ENCODE data around the gene SPATS1. TPM values are rescaled to one million over a fixed set of nuclear protein-coding genes. Genes with fewer than 3 reads are reported as not detected.

The SPATS1 gene
- total RNA-seq, 2 donors from 2014 or later = not detected

GRCh38 chr6:44356487-44356886 lies 14.0 kb downstream of the SPATS1 start:
- H3K9me3 Mint-ChIP-seq = no peaks in the 10 kb centered on the region
- H3K4me1 ChIP-seq (ENCODE audit: control insufficient read depth, insufficient read depth, low read length) = no peaks in the 10 kb centered on the region
- H3K27me3 Mint-ChIP-seq (ENCODE audit: insufficient read depth) = peaks cover 16% of the 10 kb centered on the region
- H3K4me3 ChIP-seq (ENCODE audit: low read length) = no peak overlapping the region
- WGBS, 2 experiments (ENCODE audit: insufficient coverage in 1 of 2, insufficient read length in 1 of 2) = 74 to 88% methylated on average over 1 of the region's 1 CpG
- no peak overlapping the region for H3K9ac ChIP-seq (ENCODE audit: extremely low read depth, low read length, poor library complexity, severe bottlenecking)
- no peaks in the 10 kb centered on the region for H3K36me3 Mint-ChIP-seq (ENCODE audit: low read depth)
- no peak overlapping the region for H3K4me3 Mint-ChIP-seq
- H3K27me3 ChIP-seq (ENCODE audit: control insufficient read depth, insufficient read depth, low read length, poor library complexity, severe bottlenecking) = peaks cover 5% of the 10 kb centered on the region
- peaks cover 8% of the 10 kb centered on the region for H3K4me1 Mint-ChIP-seq
- no peak overlapping the region for H3K27ac Mint-ChIP-seq
- DNase-seq = no peak
- no peaks in the 10 kb centered on the region for H3K36me3 ChIP-seq (ENCODE audit: control insufficient read depth, insufficient read depth, low read length)
- no peak overlapping the region for H3K27ac ChIP-seq (ENCODE audit: low read depth, low read length)
- TF ChIP-seq, protein P1, sequence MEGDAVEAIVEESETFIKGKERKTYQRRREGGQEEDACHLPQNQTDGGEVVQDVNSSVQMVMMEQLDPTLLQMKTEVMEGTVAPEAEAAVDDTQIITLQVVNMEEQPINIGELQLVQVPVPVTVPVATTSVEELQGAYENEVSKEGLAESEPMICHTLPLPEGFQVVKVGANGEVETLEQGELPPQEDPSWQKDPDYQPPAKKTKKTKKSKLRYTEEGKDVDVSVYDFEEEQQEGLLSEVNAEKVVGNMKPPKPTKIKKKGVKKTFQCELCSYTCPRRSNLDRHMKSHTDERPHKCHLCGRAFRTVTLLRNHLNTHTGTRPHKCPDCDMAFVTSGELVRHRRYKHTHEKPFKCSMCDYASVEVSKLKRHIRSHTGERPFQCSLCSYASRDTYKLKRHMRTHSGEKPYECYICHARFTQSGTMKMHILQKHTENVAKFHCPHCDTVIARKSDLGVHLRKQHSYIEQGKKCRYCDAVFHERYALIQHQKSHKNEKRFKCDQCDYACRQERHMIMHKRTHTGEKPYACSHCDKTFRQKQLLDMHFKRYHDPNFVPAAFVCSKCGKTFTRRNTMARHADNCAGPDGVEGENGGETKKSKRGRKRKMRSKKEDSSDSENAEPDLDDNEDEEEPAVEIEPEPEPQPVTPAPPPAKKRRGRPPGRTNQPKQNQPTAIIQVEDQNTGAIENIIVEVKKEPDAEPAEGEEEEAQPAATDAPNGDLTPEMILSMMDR (conservative IDR thresholded peaks at IDR 0.05) = no peak
- H3K9me3 ChIP-seq (ENCODE audit: control insufficient read depth, low read length) = peaks cover 6% of the 10 kb centered on the region

DNA sequence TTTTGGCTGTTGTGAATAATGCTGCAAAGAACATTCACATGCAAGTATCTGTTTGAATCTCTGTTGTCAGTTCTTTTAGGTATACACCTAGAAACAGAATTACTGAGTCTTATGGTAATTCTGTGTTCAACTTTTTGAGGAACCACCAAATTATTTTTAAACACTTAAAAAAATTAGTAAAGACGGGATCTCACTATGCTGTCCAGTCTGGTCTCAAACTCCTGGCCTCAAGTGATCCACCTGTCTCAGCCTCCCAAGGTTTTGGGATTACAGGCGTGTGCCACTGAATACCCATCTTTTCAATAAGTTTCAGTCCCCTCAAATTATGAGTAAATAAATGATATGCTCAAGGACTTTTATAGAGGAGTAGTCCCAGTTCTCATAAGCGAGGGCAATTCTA lies 17.5 kb downstream of the SPATS1 start:
- no peak for DNase-seq
- H3K9ac ChIP-seq (ENCODE audit: extremely low read depth, low read length, poor library complexity, severe bottlenecking) = no peak overlapping the region
- H3K27me3 ChIP-seq (ENCODE audit: control insufficient read depth, insufficient read depth, low read length, poor library complexity, severe bottlenecking) = peaks cover 5% of the 10 kb centered on the region
- H3K4me1 ChIP-seq (ENCODE audit: control insufficient read depth, insufficient read depth, low read length) = no peaks in the 10 kb centered on the region
- H3K36me3 Mint-ChIP-seq (ENCODE audit: low read depth) = no peaks in the 10 kb centered on the region
- 92 to 95% methylated on average over 2 to 3 of the region's 3 CpGs for WGBS, 2 experiments (ENCODE audit: insufficient coverage in 1 of 2, insufficient read length in 1 of 2)
- TF ChIP-seq, protein P1 (conservative IDR thresholded peaks at IDR 0.05) = no peak
- peaks cover 16% of the 10 kb centered on the region for H3K27me3 Mint-ChIP-seq (ENCODE audit: insufficient read depth)
- H3K36me3 ChIP-seq (ENCODE audit: control insufficient read depth, insufficient read depth, low read length) = no peaks in the 10 kb centered on the region
- peaks cover 7% of the 10 kb centered on the region for H3K4me1 Mint-ChIP-seq
- H3K27ac ChIP-seq (ENCODE audit: low read depth, low read length) = no peak overlapping the region
- no peak overlapping the region for H3K4me3 Mint-ChIP-seq
- H3K27ac Mint-ChIP-seq = no peak overlapping the region
- H3K9me3 Mint-ChIP-seq = no peaks in the 10 kb centered on the region
- H3K9me3 ChIP-seq (ENCODE audit: control insufficient read depth, low read length) = peaks cover 6% of the 10 kb centered on the region
- H3K4me3 ChIP-seq (ENCODE audit: low read length) = no peak overlapping the region

GRCh38 chr6:44361947-44362346 lies 19.5 kb downstream of the SPATS1 start:
- TF ChIP-seq, protein P1 (conservative IDR thresholded peaks at IDR 0.05) = no peak
- peaks cover 4% of the 10 kb centered on the region for H3K27me3 Mint-ChIP-seq (ENCODE audit: insufficient read depth)
- no peaks in the 10 kb centered on the region for H3K36me3 Mint-ChIP-seq (ENCODE audit: low read depth)
- Histone ChIP-seq H3K4me1 (ENCODE audit: control insufficient read depth, insufficient read depth, low read length) (no peaks in the 10 kb centered on the region), H3K27ac (ENCODE audit: low read depth, low read length) (no peak overlapping the region), H3K9me3 (ENCODE audit: control insufficient read depth, low read length) (no peaks in the 10 kb centered on the region), H3K9ac (ENCODE audit: extremely low read depth, low read length, poor library complexity, severe bottlenecking) (no peak overlapping the region), H3K36me3 (ENCODE audit: control insufficient read depth, insufficient read depth, low read length) (no peaks in the 10 kb centered on the region), H3K27me3 (ENCODE audit: control insufficient read depth, insufficient read depth, low read length, poor library complexity, severe bottlenecking) (peaks cover 6% of the 10 kb centered on the region), H3K4me3 (ENCODE audit: low read length) (no peak overlapping the region)
- no peaks in the 10 kb centered on the region for H3K9me3 Mint-ChIP-seq
- no peak for DNase-seq
- no peak overlapping the region for H3K27ac Mint-ChIP-seq
- H3K4me1 Mint-ChIP-seq = peaks cover 7% of the 10 kb centered on the region
- WGBS, 2 experiments (ENCODE audit: insufficient coverage in 1 of 2, insufficient read length in 1 of 2) = 92 to 97% methylated on average over 5 to 6 of the region's 6 CpGs
- H3K4me3 Mint-ChIP-seq = no peak overlapping the region
